GM12864 (cell line): ENCODE measurements around the gene SYS1.
A peak's percentile ranks its signal among the peaks of the same experiment; 100 is the strongest.

Experiments
- DNase-seq: peaks from one replicate; pipeline ENCODE4 v3.0.0-alpha.2; 2011; ENCODE audit warnings: low read depth
- H3K4me3 ChIP-seq: 2 replicates; pipeline ENCODE4 v1.5.1; 2011; ENCODE audit warnings: mild to moderate bottlenecking, low read depth, low read length, control low read depth
- CTCF ChIP-seq: IDR thresholded peaks from 2 replicates; pipeline ENCODE4 v1.5.1; 2011; ENCODE audit warnings: low read depth, mild to moderate bottlenecking, moderate library complexity, low read length, control low read depth, inconsistent platforms; ENCODE audit errors: missing control alignments

Gene SYS1

DNA sequence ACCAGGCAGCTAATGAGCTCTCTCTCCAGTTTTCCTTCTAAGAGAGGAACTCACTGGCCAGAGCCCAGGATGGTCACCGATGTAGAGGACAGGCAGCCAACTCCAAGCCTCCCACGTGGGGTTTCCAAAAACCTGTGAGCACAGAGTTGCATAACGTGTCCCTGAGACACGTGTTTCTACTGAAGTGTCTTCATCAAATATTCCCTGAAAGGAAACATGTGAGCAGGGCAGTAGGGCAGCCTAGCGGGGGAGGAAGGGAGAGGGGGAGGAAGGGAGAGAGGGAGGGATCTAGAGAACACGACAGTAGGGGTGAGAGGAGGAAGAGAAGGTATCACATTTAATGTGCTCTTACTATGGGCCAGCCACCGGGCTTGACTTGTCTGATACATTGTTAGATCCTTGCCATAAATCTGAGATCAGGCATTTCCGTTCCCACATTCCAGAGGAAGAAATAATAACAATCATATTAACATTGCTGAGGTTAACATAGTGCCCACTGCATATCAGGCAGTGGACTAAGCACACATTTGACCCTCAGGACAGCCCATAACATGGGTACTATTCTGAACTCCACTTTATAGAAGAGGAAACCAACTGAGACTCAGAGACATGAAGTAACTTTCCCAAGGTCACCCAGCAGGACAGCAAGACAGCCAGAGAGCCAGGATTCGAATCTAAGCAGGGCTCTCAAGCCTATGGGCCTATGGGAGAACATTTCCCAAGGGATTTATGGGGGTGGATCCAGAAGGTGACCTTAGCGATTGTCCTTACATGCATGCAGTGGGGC is 4.5 kb upstream of the SYS1 start:
- TF ChIP-seq CTCF, result no peak

GRCh38 chr20:45359069-45359405 is 3.9 kb upstream of the SYS1 start:
- no peak for DNase-seq
- no peak overlapping the region for H3K4me3 ChIP-seq
- no peak for TF ChIP-seq CTCF

More for the DNA sequence above, 4.5 kb upstream of the SYS1 start:
- H3K4me3 ChIP-seq, result no peak overlapping the region
- DNase-seq, result no peak

GRCh38 chr20:45359406-45360148 is 3.4 kb upstream of the SYS1 start:
- H3K4me3 ChIP-seq, result no peak overlapping the region
- no peak for DNase-seq
- TF ChIP-seq CTCF, result no peak

- no peak overlapping the region for H3K4me3 ChIP-seq
- no peak for TF ChIP-seq CTCF
- no peak for DNase-seq
These were observed 1.2 kb upstream of the SYS1 start for GRCh38 chr20:45361793-45362192.

- TF ChIP-seq CTCF, result no peak
- peak overlapping the region; percentile 82 for H3K4me3 ChIP-seq
- no peak for DNase-seq
These were observed 896 bp downstream of the SYS1 start for GRCh38 chr20:45363611-45364492.

- no peak for DNase-seq
- H3K4me3 ChIP-seq, result no peak overlapping the region
- no peak for TF ChIP-seq CTCF
These were observed 2.6 kb downstream of the SYS1 start for GRCh38 chr20:45365444-45365970.
